NCI-H1694 treated with DMSO at 0.1 percent for 48 hours (cell line): ENCODE results near the gene CACNG4.

ENCODE experiments used
- DNase-seq: peaks from one replicate; lab custom pipeline; 2025; lab: John Stamatoyannopoulos, UW

The CACNG4 gene

DNA sequence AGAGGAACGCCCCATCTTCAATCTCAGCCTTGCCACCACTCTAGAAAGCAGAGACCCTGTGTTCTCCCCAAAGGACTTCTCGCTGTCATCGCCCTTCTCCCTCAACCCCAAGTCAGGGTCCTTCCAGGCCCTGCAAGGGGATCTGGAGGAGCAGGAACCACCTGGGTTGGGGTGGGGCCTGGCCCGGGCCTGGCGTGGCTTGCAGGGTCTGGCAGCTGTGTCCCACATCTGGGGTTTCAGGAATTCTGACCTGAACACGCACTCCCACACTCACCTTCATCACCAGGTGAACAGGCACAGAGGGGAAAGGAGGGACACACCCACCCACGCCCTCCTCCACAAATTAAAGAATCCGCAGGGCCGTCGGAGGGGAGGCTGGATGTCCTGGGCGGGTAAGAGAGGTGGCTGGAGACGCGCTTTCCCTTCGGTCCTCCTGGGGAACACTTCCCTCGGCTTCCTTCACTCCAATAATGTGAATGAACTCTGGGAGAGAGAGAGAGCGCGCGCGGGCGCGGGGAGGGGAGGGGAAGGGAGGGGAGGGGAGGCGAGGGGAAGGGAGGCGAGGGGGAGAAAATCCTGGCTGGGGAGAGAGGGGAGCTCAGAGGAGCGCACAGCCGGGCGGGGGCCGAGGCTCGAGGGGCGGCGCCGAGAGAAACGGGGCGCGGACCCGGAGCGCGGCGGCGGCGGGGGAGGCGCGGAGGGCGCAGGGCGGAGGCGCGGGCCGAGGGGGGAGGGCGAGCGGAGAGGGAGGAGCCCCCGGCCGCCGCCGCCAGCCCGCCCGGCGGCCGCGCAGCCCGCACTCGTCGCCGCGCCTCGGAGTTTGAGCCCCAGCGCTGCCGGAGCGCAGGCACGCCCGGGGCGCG is at the start of gene CACNG4:
Gene CACNG4 (plus strand): TSS at position 799 of the 863 bp plus-strand sequence. CDS start 205 bp downstream, outside the sequence.
- DNase-seq = no peak

DNA sequence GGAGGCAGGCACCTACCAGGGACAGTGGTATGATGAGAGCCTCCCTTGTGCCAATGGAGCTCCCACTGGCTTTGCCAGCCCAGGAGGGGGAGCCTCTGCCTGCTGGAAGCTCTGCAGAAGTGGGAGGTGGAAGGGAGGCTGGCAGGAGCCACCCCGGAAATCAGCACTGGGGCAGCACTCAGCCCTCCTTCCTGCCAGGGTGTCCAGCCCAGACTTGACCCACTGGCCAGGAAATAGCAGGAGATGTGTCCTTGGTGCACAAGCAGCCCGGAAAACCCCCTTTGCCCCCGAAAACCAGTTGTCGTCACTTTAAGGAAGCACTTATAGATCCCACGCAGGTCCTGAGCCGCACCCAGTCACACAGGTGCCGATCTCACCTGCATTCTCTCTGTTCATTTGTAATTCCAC is 49.3 kb upstream of the CACNG4 start:
- DNase-seq = no peak

DNA sequence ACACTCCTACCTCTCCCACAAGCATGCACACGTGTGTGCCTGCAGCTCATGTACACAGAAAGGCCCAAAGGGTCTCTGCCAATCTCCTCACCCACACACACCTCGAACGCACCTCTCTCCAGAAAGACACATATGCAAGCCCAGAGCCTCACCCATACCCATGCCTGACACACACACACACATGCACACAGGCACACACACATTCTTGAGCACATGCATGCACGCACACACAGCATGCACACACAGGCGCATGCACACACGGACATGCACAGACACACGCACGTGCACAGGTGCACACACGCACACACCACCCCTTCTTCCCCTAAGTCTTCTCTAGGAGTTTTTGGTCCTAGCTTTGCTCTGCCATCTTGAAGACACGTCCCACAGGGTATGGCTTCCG is 48.7 kb upstream of the CACNG4 start:
- DNase-seq = no peak

DNA sequence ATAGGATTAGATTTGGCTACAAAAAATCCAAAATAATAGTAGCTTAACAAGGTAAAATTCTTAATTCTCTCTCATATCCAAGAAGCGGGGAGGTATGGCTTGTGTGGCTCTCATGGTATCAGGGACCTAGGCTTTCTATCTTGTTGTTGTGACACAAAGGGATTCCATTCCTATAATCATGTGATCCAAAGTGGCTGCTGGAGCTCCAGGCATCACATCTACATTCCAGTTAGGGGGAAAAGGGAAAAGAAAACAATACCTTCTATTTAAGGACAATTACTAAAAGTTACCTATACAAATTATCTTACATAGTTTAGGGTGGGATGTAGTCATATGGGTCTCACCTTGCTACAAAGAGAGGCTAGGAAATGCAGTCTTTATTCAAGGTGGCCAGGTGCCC is 47.6 kb upstream of the CACNG4 start:
- no peak for DNase-seq

DNA sequence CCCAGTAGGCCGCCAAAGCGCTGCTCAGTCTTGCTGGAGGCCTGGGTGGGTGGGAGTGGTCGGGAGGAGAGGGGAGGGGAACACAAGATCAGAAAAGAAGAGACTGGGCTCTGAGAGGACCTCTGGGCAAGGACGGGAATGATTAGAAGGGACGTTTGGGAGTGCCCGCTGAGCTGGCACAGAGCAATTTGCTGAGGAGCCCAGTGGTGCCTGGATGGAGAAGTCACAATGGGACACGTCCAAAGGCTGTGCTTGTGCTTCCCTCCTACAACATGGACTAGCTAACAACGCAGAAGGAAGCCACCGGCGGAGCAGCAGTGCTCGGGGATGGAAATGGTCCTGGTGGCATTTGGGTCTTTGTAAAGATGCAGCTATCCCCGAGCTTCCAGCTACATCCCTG is 45.6 kb upstream of the CACNG4 start:
- no peak for DNase-seq

DNA sequence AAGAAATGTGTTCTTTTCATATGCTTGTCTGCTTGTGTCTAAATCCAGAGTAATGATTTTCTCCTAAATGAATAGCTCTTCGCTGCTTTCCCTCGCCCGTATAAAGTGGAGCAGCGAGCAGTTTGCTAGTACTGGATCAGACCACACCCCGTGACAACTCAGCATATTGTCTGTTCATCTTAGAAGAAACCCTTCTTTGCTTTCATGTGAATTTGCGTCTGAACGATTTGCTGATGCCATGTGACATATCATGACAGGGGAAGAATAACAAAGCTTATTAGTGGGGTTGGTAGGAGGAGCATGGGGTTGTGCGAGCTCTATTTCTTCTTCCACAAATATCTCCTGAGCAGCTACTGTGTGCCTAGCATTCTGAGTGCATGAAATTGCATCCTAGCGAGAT is 44.1 kb upstream of the CACNG4 start:
- DNase-seq = no peak

DNA sequence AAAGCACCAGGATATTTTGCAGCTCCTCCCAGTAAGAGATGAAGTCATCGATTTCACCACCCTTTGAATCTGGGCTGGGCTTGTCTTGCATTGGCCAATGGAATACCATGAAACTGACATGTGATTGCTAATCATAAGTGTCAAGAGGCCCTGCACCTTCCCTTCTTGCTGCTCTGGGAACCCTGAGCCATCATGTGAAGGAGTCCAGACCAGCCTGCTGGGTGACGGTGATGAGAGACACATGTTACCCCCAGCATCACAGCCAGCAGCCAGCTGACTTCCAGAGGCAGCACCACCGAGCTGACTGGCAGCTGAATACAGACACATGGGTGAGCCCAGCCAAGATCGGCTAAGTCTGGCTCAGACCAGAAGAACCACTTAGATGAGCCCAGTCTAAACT is 43.6 kb upstream of the CACNG4 start:
- no peak for DNase-seq

DNA sequence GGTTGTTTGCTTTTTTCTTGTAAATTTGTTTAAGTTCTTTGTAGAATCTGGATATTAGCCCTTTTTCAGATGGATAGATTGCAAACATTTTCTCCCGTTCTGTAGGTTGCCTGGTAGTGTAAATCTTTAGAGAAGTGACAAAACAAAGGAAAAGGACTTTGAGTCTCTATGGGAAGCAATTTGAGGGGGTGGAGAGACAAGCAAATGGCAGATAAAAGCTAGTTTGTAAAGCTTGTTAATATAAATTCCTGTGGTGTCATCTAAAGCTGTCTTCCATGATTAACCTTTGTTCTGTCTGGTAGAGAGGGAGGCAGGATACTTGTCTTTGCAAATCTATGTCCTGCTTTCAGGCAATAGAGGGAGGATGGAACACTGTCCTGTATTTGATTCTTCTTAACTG is 40.6 kb upstream of the CACNG4 start:
- no peak for DNase-seq

DNA sequence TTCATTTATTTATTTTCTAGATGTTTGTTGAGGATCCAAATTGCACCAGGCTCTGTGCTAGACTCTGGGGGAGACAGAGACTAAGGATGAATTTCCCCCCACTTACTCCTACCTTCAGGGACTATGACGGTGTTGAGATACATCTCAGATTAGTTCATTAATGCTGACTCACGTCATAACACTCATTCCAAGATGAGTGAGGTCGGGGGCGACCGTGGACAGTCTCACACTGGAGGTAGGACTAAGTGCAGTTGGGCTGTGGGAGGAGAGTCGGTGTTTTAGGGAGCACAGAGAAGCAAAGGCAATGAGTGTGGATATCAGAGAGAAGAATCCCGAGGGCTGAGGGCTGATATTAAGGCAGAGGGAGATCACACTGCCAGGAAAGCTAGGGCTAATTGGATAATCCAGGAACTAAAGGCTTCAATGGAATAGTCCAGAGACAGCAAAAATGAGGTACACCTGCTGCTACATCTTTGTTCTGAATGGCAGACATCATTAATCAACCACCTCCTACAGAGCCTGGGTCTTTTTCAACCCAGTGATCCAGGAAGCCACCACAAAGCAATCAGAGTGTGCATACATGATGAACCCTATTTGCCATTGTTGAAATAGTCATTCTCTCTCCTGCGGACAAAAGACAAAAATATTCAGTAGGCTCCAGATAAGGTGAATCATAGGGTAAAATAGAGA is 38.6 kb upstream of the CACNG4 start:
- no peak for DNase-seq

DNA sequence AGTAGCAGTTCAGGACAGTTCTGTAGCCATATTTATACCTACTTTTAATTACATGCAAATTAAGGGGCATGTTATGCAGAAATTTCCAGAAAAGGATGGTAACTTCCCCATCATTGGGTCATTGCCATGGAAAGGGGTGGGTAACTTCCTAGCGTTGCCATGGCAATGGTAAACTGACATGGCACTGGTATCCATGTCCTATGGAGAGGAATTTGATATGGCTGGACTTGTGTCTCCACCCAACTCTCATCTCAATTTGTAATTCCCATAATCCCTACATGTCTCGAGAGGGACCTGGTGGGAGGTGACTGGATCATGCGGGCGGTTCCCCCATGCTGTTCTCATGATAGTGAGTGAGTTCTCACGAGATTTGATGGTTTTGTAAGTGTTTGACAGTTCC is 35.6 kb upstream of the CACNG4 start:
- DNase-seq = no peak

DNA sequence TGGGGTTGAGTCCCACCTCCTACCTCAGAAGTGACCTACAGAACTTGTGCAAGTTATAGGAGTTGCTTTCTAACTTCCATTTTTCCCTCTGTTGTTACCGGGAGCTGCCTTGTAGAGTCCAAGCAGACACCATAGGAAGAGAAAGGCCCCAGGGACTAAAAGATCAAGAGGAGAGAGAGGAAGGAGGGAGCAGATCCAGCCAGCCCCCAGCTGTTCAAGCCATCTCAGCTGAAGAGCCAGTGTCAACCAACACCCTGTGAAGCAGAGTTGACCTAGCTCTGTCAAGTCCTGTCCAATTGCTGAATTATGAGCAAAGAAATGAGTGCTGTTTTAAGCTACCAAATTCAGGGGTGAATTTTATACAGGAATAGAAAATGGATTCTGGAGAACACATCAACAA is 34.9 kb upstream of the CACNG4 start:
- no peak for DNase-seq

DNA sequence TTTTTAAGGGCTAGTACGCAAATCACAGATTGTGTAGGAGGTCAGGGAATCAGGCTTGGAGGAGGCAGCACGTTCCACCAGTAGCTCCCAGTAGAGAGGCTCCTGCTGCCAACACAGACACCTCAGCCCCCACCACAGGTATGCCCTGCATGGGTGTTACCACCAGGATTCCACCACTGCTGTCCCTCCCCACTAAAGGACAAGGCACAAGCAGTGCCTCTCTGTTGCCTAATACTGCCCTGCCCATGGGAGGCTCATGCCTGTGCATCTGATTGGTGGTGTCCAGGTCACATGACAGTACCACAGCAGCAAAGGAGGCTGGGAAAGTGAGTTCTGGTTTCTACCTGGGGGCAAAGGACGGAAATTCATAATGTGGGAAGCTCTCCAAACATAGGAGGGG is 33.6 kb upstream of the CACNG4 start:
- DNase-seq = no peak

DNA sequence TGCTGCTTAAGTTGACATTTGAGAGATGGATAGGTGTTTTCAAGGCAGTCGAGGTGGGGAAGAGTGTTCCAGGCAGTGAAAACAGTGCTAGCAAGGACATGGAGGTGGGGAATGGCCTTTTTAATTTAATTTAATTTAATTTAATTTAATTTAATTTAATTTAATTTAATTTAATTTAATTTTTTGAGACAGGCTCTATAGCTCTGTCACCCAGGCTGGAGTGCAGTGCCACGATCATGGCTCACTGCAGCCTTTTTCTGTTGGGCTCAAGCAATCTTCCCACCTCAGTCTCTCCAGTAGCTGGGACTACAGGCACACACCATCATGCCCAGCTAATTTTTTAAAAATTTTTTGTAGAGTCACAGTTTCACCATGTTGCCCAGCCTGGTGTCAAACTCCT is 32.2 kb upstream of the CACNG4 start:
- no peak for DNase-seq

DNA sequence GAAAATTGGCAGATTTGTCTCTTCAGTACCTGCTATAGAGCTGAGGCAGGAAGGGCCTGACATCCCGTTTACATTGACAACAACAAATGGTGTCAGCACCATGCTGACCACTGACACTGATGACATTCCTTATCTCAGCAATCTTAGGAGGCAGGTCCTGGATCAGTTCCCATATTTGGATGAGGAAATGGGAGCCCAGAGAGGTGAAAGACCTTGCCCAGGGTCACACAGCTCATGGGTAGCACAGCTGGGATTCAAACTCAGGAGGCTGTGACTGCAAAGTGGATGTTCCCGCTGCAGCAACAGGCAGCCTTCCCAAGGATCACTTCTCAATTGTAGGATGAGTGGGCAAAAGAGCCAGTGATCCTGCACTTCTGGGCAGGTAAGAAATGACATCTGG is 30.5 kb upstream of the CACNG4 start:
- no peak for DNase-seq

DNA sequence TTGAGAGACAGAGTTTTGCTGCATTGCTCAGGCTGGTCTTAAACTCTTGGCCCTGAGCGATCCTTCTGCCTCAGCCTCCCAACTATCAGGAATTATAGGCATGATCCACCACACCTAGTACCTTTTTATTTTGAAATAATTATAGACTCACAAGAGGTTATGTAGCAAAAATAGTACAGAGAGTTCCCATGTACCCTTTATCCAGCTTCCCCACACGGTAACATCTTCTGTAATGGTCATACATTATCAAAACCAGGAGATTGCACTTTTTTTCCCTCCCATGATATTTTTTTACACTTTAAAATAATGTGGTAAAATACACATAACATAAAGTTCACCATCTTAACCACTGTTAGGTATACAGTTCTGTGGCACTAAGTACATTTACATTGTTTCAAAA is 28.8 kb upstream of the CACNG4 start:
- DNase-seq = no peak

DNA sequence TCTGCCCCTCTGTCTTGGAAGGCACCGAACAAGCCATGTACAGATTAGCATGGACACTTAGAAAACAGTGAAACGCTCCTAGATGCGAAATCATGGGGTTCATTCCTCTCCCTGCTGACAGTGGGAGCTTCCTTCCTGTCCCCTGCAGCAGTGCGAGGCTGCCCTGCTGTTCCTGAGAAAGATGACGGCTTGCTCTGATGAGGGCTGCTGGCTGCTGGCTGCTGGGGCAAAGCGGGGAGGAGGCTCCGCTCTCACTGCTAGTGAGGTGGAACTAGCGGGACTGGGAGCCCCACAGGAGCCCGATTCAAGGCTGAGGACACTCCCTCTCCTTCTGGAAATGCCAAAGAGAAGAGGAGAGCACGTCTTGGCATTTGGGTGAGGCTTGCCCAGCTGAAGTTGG is 25.9 kb upstream of the CACNG4 start:
- DNase-seq = no peak

DNA sequence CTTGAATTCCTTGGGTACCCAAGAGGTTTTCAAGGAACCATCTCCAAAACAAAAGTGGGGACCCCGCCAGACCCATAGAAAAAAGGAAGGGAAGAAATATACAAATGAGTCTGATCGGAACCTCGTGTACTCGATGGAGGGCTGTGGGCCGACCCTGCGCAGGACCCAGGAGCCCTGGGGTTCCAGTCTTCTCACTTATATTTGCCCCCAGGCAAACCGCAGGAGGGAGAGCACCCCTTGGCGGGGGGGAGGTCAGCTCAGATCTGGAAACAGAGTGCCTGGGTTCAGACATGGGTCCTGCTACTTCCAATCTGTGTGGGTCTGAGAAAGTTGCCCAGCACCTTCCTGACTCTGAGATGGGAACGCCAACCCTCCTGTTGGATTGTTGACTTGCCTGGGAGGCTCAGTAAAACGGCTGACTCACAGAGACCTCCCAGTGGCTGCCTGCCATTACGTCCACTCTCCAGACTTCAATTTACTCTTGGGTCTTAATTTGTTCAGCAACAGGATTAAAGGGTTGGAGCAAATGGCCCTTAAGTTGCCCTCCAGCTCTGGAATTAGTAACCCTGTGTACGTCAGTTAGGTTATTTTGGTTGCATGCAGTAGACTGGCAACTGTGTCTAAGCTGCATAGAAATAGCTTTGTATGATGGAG is 24.9 kb upstream of the CACNG4 start:
- DNase-seq = no peak

DNA sequence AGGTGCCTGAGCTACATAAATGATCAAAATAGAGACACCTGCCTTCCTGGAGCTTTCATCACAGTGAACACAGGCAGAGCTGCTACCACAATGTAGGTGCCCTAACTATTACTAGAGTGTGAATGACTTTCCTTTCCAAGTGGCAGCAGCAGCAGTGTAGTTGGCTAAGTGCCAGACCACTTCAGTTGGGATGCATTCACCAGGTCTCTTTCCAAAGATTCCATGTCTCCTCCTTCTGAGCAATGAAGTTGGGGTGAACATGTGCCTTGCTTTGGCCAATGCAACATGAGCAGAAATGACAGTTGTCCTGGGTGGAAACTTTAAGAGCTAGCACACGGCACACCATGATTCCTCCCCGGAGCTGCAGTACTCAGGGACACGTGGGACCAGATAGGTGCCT is 23.3 kb upstream of the CACNG4 start:
- DNase-seq = no peak

DNA sequence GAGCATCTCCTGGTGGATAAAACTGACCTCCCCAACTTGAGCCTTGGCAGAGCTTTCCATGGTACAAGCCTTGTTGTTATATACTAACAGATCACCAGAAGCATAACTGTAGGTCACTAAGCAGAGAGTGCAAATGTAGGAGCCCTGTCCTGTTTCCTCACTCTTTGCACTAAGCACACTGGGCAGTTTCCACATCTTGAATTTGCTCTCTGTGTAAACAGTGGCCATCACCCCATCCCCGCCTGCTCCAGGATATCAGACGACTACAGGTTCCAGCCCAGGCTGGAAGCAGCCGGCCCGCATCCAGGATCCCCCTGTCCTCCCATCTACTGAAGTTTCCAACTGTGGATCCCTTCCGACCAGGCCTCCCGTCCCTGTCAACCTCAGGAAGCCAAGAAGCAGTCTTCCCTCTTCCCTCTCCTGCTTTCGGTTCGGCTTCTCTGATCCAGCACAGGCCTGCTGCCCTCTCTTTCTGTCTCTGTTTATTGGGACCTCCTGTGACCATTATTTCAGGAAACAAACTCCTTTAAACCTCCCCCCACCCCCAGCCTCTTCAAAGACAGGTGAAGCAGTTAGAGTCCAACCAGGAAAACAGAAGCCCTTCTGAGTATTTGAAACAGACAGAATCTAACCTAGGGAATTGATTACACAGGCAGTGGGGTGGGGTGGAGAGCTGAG is 22.6 kb upstream of the CACNG4 start:
- DNase-seq = no peak

DNA sequence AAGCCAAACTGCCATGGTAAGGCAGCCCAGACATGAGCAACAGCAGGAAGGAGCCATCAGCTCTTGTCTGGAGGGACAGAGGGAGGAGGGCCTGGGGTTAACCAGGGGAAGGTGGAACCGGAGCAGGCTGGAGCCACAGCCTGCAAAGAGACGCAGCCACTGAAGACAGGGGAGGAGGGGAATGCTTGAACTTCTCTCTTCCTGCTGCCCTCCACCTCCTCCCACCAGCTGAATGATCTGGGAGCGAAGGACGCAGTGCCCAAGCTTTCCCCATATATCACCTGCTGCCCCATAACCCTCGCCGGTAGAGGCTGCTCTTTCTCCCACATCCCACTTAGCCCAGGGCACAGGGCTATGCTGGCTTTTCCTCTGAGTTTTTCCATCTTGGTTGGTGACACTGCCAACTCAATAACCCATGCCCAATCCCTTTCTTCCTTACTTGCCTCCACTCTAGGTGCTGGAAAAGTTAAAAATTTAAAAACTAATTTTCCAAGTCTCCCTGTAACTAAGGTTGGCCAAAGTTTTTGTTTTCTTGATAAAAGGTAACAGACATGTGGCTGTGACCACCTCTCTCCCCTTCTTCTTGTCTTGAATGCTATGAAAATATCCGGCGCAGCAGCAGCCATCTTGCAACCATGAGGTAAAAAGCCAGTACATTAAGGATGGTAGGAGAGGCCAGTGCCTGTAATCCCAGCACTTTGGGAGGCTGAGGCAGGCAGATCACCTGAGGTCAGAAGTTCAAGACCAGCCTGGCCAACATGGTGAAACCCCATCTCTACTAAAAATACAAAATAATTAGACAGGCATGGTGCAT is 21.8 kb upstream of the CACNG4 start:
- no peak for DNase-seq

DNA sequence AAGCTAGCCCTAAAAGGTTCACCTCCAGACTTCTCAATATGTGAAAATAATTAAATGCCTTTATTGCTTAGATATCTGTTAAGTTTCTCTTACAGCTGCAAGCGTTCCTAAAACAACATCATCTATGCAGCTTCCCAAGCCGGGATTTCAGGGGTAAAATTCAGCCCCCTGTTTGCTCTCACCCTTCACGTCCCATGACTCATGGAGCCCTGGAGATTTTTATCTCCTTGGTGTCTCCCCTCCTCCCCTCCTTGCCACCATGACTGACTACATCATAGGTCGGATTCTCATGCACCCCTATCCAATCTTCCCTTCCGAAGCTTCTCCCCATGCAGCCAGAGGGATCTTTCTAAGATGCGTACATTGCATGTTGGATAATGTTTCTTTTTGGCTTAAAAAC is 21.0 kb upstream of the CACNG4 start:
- DNase-seq = no peak
